ENCODE measurements around the gene IRF2.

IRF2 gene

DNA sequence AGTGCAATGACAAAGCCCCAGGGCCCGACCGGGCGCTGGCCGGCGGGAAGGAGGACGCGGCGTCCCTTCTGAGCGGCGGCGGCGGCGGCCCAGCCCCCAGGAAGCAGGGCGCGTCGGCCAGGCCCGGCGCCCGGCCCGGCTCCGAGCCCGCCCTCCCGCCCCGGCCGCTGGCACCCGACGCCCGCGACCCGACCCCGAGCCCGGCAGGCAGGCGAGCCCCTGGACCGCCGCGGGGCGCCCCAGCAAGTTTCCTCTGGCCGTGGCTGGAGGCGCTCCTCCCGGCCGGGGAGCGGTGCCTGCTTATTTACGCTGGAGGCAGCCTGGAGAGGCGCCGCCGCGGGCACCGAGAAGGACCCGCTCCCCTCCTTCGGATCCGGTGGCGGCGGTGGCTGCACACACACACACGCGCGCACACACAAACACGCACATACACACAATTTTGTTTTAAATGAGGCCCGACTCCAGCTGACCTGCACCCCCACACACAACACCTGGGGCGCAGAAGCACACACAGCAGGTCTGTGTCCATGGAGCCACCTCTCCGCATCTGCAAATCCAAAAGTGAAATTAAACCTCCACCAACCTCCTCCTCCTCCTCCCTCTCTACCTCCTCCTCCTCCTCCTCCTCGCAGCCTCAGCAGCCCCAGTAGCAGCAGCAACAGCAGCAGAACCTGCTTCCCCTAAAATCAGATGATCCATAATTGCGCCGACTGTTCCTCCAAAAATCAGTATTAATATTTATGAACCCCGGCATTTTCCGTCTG lies 669 bp downstream of the IRF2 start:
- peak; percentile 52 for DNase-seq

DNA sequence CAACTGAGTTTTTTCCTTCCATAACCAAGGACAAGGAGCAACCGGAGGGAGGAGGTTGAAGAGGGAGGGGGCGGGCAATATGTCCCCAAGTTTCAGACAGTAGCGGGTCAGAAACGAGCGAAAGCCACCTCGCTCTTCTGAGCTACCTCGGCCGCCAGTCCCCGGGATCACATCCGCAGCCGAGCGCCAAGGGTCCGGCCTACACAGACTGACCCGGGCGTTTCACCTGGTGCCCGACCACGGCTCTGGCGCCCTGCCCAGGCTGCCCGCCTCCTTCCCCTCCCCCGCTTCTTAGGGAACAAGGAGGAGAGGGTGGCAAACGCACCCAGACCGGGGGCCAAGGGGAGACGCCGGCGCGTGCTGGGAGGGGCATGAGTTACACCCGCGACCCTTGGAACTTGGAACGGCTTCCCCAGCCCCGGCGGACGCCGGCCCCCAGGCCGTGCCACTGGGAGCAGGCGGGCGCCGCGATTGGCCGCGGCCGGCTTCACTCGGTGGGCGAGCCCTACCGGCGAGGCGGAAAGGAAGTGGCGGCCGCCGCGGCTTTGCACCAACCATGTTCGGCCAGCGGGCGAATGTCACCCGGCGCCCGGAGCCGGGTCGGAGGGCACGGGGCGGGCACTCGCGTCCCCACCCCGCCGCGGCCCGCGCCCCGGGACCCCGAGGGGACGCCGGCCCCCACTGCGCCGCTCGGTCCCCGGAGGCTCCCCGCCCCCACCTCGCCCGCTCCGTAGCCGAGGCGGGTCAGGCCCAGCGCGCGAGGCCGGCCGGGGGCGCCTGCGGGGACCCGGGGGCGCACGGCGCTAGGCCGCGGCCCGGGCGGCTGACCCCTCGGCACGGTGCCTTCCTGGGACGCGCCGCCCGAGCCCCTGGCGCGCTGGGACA lies 1.5 kb downstream of the IRF2 start:
- peak; percentile 61 for DNase-seq

DNA sequence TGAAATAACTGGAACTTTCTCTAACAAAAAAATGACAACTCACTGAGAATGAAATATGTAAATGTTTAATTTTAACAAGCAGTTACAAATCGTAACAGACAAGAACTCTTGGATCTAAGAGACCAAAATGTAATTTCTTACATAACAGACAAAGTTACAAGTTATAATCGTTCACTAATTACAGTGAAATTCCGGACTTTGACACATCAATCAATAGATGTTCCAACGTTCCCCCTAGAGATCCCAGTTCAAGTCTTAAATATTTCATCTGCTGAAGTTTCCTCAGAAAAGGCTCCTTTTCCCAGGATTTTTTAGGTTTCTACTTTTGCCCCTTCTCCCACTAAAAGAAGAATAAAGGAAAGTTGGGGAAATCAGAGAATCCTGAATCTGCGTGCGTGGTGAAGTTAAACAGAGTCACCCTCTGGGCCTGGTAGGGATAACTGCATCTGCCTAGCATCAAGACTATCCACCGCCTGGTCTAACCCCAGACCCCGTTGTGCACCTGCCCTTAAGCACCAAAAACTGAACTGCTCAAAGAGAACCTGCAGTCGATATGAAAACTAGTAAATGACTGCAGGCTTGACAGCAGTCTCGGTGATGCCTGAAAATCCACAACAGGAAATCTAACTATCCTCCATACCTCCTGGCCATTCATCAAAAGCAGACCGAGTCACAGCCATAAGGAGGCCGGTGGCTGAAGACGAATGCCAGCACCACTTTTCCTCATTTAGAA lies 2.3 kb downstream of the IRF2 start:
- peak; percentile 29 for DNase-seq

DNA sequence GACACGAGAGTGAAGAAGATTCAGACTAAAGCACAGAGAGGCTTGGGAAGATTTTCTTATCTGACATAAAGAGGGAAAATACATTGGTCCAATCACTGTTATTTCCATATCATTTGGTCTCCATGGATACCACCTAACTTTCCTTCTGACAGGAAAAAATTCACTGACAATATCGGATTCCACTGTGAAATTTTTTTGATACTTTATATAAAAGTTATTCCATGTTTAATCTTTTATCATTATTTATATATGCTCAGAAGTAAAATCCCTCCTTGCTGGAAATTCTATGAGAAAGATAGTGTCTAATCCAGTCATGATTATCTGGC lies 3.6 kb downstream of the IRF2 start:
- DNase-seq = no peak

DNA sequence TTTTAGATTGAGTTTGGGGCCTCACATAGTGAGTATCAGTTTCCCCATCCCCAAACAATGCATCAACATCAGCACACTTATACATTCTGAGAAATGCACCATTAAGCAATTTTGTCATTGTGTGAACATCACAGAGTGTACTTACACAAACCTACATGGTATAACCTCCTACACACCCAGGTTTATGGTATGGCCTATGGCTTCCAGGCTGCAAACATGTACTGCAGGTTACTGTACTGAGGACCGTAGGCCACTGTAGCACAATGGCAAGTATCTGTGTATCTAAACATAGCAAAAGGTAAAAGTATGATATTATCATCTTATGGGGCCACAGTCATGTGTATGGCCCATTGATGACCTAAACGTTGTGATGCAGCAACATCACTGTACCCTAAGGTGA lies 7.7 kb downstream of the IRF2 start:
- DNase-seq = no peak

DNA sequence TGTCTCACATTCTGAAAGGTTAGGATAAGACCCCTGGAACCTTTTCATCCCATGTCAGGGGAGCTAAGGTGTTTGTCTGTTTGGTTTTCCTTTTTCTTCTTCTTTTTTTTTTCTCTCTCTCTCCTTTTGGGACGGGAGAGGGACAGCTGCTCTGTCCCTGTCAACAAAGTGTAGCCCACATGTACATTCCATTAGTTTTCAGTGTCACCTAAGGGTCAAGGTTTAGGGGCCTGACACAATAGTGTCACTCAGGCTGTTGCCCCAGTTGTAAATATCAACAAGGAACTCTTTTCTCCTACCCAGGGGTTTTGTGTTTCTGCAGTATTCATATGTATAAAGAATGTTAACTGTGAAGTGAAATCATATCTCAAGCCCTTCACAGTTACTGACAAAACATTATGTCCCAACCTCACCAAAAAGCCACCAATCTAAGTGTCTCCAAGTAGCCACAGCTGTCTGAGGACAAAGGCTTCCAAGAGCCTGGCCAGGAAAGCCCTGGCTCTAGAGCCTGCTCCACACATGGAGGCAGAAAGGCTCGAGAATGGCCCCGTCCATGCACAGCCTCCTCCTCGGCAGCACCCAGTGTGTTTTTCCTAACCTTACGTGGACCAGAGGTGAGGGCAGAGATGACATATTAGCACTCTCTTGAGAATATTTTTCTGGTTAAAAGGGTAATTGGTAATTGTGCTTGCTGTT lies 9.4 kb downstream of the IRF2 start:
- DNase-seq = no peak

DNA sequence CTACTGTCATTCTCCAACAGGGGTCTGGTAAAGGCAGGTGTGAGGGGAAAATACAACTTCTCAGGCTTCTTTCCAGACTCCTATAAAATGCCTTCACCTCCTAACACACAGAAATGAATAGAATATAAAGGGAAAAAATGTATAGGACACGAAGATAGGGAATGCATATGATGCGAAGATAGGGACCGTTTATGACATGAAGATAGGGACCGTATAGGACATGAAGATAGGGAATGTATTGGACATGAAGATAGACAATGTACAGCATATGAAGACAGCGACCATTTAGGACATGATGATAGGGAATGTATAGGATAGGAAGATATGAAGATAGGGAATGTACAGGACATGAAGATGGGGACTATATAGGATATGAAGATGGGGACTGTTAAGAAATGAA lies 10.5 kb downstream of the IRF2 start:
- no peak for DNase-seq

DNA sequence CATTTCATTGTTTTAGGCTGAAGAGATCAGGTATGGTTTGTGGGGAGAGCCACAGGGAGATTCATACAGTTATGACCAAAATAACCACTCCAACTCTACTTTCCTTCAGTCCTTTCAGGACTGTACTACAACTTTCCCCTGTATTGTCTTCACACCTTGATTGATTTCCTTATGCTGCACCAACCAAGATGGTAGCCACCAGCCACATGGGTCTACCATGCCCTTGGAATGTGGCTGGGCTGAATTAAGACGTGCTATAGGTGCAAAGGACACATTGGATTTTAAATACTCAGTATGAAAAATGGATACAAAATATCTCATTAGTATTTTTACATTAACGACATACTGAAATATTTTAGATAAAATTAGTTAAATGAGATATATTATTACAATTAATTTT lies 11.2 kb downstream of the IRF2 start:
- no peak for DNase-seq

DNA sequence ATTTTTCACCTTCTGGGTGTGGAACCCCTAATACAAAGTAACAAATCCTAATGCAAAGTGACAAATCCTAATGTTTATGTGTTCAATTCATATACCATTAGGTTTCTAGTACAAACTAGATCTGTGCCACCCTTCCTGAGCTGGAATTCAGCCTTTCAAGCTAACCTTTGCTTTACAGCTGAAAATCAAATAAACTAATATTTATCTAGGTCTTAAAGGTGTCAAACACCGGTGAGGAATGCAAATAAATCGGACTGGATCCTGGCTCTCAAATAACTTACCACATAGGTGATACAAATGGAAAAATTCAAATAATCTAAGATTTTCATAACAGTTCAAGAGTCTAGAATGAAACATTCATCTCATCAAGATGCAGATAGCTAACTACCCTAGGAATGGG lies 11.6 kb downstream of the IRF2 start:
- no peak for DNase-seq

DNA sequence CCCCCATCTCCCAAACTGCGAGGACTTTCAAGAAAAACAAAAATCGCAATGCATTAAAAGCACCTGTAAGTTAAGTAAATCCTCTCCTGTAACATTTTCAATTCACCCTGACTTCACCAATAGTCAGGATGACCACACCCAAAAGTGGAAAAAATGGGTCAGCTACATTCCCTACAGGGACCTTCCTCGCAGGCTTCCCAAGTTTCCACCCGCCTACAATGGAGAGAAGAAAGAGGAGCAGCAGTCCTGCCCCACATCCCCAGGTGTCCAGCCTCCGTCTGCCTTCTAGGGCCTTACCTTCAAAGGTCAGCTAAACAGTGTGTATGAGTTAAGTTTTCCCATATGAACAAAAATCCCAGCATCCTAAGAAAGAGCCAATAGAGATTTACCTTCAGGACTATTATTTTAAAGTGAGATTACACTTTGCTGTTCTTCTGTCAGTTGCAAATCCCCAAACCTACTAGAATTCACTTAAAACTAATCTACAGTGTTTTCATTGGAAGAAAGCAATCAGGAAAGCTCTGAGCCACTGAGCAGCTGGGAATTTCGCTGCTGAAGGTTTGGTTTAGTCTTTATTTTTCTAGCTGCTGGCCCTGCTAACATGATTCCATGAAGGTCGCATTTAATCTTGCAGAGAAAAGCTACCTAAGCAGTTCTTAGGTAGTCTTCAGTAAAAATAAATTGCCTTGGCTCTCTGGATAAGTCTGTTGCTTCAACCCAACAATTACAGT lies 12.5 kb downstream of the IRF2 start:
- no peak for DNase-seq

DNA sequence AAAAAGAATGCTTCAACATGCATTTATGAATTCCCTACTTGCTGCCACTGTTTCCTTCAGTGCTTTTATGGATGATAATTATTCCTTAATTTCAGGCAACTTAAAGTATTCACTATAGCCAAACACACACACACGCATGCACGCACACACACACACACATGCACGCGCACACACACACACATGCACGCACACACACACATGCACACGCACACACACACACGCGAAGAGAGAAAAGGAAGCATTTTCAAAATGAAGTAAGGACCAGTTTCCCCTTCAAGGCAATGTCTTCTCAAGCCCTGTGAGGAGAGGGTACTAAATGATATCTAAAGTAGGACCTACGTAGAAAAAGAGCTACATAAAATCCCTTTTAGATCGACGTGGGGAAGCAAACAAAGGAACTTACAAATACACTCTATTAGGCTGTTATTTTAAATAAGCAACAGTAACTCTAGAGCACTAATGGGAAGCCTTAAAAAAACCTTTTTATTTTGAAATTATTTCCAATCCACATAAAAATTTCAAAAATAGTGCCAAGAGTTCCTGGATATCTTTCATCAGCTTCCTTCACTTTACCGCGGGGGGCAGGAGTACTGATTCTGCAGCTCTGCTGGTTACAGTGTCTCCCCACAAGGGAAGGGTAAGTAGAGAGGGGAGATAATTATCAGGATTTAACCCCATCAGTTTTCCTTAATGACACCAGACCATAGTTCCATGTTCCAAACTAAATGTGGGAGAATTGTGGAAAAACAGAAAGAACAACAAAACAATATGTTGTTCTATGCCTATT lies 13.7 kb downstream of the IRF2 start:
- DNase-seq = no peak

DNA sequence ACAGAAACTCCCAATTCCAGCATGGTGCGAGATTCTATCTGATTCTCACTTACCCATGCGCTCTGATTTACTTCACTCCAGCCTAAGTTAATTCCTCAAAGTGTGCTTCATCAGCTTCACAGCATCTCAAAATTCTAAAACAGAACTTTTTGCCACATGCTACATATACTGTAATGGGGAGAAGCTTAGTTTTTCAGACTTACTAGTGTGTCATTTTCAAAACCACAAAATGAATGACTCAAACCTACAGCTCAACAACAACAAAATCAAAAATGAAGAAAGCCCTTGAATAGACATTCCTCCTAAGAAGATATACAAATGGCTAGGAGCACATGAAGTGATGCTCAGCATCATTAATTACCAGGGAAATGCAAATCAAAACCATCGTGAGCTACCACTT lies 14.9 kb downstream of the IRF2 start:
- no peak for DNase-seq

DNA sequence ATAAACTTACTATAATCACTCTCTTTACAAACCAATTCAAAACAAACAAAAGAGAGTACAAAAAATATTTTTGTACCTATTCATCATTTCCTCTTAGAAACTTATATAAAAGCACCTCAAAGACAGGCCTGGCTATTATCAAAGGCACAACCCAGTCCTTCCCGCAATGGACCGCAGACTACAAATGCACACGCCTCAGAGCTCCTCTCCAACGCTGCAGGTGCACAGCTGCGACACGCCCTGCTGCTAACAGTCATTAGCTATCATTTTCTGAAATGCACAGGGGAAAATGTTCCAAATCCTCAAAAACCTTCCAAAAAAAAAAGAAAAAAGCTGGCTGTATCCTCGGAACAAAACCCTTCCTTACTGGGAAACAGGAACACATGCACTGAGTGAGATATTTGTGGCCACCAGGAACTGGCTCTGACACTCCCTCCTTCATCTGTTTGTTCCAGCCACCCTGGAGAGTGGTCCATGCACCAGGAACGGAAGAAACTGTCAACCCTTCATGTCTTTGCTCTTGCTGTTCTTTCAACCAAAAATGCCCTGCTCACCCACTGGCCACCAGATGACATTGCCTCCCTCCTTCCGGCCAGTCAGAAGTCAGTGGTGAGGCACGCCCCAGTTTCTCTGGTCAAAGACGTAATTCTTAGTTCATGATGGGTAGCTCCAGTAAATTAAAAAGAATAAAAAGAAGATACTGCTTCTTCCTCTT lies 16.7 kb downstream of the IRF2 start:
- DNase-seq = no peak

DNA sequence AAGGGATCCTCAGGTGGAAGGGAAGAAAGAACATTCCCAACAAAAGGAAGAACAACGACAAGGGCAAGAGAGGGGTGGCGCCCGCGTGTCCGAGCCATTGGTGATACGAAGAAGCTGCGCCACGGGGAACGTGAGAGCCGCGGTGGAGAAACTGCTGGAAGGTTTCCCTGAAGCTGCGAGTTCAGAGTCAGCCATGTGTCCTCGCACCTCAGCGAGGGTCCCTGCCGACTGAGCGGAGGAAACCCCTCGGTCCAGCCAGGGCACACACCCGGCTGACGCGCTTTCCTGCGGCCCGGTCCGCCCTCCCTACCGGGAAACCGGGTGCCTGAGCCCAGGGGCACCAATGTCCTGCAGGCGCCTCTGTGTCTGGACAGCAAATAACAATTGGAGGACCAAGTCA lies 18.0 kb downstream of the IRF2 start:
- no peak for DNase-seq

DNA sequence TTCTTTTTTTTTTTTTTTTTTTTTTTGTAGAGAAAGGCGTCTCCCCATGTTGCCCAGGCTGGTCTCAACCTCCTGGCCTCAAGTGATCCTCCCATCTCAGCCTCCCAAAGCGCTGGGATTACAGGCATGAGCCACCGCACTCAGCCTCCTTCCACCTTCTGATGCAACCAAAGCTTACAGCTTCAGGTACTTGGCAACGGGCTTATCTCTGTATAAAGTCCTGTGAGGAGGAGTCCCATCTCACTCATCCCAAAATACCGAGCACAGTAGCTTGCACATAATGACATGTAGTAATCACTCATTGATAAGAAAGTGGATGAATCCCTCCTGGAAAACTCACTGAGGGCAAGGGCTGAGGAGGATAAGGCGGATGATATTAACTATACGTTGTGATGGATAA lies 19.1 kb downstream of the IRF2 start:
- DNase-seq = no peak

DNA sequence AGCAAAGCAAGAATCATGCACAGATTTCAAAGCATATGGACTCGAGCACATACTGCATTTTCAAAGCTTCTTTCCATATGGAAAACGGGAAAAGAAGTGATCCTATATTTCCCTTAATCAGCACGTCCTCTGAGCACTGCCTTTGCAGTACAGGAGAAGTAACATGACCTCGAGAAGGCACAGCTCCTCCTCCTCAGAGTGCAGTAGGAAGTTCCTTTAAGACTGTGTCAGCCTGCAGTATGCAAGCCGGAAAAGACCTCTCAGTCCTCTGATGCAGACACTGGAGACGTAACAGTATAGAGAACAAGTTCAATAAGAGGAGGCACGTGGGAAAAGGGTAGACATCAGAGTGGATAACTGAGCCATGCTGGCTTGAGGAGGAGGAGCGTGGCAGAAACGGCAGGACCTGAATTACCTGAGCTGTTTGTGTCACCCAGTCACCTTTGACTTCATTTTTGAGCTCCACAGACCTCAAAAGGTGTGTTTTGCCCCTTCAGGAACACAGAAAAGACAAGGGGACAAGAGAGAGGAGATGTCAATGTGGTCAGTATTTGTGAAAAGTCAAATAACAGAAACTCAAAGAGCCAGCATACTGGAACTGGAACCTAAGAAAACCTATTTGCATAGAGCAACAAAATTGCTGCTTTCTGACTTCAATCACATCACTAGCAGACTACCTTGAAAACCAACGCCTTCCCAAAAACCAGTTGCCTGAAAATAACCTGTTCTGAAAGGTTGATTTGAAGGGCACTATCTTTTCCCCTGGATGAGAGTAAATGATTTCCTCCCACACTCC lies 20.8 kb downstream of the IRF2 start:
- peak; percentile 39 for DNase-seq

DNA sequence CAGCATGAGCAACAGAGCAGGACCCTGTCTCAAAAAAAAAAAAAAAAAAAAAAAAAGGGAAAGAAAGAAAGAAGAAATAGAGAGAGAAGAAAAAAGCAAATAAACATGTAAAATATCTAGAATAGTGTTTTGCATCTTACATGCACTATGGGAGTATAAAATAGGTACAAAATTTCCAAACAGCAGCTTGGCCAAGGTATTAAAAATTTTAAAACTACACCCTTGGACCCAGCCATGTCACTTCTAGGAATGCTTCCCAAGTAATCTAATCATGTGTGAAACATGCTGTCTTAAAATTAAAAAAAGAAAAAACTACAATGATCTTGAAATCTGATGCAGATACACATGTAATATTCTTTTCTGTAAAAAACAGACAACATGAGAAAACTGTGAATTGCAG lies 21.6 kb downstream of the IRF2 start:
- no peak for DNase-seq

DNA sequence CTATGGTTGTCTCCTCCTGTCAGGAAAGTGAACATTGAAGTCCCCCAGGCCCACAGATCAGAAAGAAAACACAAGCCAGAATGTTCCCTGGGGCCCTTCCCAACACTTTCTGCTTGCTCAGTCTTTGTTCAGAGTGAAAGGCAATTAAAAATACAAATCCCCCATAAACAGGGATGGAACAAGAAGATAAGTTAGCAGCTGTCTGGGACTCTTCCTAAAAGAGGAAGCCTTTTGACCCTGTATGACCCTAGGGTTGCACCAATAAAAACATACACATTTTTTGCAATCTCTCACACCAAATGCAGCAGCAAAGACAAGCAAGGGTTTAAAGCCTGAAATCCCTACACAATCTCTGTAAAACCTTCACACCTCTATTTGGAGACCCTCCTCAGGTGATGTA lies 22.6 kb downstream of the IRF2 start:
- no peak for DNase-seq

DNA sequence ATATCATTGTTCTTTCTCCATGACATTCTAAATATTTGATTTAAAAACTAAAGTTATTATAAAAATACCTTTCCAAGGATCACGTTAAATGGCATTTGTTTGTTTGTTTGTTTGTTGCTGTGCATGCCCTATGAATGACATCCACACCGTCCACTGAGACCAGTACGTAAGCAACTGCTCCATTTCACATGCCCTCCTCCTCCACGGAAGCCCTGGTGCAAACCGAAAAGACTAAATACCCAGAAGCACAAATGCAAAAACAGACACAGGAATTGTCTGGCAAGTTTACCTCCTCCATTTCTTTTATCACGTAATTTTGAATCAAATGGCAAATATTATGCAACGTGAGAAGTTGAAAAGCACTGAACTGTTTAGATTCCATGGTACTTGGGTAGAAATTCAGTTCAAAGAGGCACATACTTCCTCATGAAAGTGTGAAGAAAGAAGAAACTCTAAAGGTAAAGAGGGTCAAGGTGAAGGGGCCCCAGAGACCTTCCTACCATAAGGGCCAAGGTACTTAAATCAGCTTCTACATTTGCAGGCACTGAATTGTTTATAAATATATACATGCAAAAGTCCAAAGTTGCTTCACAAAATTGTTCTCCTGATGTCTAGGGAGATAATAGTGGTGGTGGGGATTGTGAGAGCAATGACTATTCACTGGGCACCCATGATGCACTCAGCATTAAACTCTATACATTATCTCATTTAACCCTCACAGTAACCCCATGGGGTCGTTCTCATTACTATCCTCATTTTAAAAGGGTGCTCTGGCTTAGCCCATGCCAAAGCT lies 23.4 kb downstream of the IRF2 start:
- no peak for DNase-seq
